Osteocyte (in vitro differentiated cells): Measurements from ENCODE around the gene CCDC102B. TPM values are rescaled to one million over a fixed set of nuclear protein-coding genes. Genes with fewer than 3 reads are reported as not detected.
"Not testable (repeated sequence)": the region's sequence is repeated elsewhere in the genome, so short reads cannot be mapped to it uniquely, and the experiment has no call there.

Experiments used
- DNase-seq: peaks from one replicate; pipeline ENCODE4 v3.0.0; 2021; ENCODE audit warnings: mixed read lengths; ENCODE audit not compliant: unreplicated experiment; ENCODE audit errors: extremely low spot score
- H3K27ac Mint-ChIP-seq: one replicate; pipeline ENCODE4 v1.8.0; 2021; ENCODE audit warnings: mild to moderate bottlenecking, mixed read lengths; ENCODE audit not compliant: unreplicated experiment
- H3K27me3 Mint-ChIP-seq: one replicate; pipeline ENCODE4 v1.8.0; 2021; ENCODE audit warnings: mixed read lengths; ENCODE audit not compliant: unreplicated experiment
- H3K36me3 Mint-ChIP-seq: one replicate; pipeline ENCODE4 v1.8.0; 2021; ENCODE audit warnings: mixed read lengths; ENCODE audit not compliant: unreplicated experiment
- H3K4me1 Mint-ChIP-seq: one replicate; pipeline ENCODE4 v1.8.0; 2021; ENCODE audit warnings: mixed read lengths; ENCODE audit not compliant: unreplicated experiment
- H3K4me3 Mint-ChIP-seq: one replicate; pipeline ENCODE4 v1.8.0; 2021; ENCODE audit warnings: mild to moderate bottlenecking, moderate library complexity, mixed read lengths; ENCODE audit not compliant: unreplicated experiment
- H3K9me3 Mint-ChIP-seq: one replicate; pipeline ENCODE4 v1.8.0; 2021; ENCODE audit warnings: mixed read lengths; ENCODE audit not compliant: unreplicated experiment
- CTCF ChIP-seq: fragments of 200-600 bp; sonication (generic); IDR thresholded peaks from 2 replicates; pipeline ENCODE4 v1.5.0; 2021; ENCODE audit warnings: antibody characterized with exemption, mild to moderate bottlenecking, moderate library complexity
- total RNA-seq: library from RNA; stranded (reverse); gene quantifications from 2 replicates; pipeline ENCODE4 v1.2.1, GENCODE V29; 2021

CCDC102B gene
- total RNA-seq, 1 donor from 2014 or later, result 18.9 TPM

GRCh38 chr18:68780802-68781635 is 16.9 kb upstream of the CCDC102B start:
- no peaks in the 10 kb centered on the region for H3K27me3 Mint-ChIP-seq
- H3K4me3 Mint-ChIP-seq, result no peak overlapping the region
- no peaks in the 10 kb centered on the region for H3K9me3 Mint-ChIP-seq
- TF ChIP-seq CTCF, result no peak
- H3K27ac Mint-ChIP-seq, result no peak overlapping the region
- no peak for DNase-seq
- H3K36me3 Mint-ChIP-seq, result no peaks in the 10 kb centered on the region
- peaks cover 11% of the 10 kb centered on the region for H3K4me1 Mint-ChIP-seq

- Mint-ChIP-seq H3K27ac (no peak overlapping the region), H3K9me3 (no peaks in the 10 kb centered on the region), H3K4me3 (no peak overlapping the region), H3K36me3 (no peaks in the 10 kb centered on the region), H3K4me1 (peaks cover 11% of the 10 kb centered on the region), H3K27me3 (no peaks in the 10 kb centered on the region)
- TF ChIP-seq CTCF, result no peak
- no peak for DNase-seq
These were observed 14.4 kb upstream of the CCDC102B start for GRCh38 chr18:68783506-68783905.

- Mint-ChIP-seq H3K9me3 (no peaks in the 10 kb centered on the region), H3K27ac (no peak overlapping the region), H3K4me3 (no peak overlapping the region), H3K36me3 (no peaks in the 10 kb centered on the region), H3K4me1 (peaks cover 8% of the 10 kb centered on the region), H3K27me3 (no peaks in the 10 kb centered on the region)
- no peak for TF ChIP-seq CTCF
- DNase-seq, result no peak
These were observed 13.8 kb upstream of the CCDC102B start for GRCh38 chr18:68784071-68784470.

GRCh38 chr18:68790290-68790689 is 7.6 kb upstream of the CCDC102B start:
- not testable (repeated sequence) for H3K27ac Mint-ChIP-seq, H3K4me3 Mint-ChIP-seq, H3K36me3 Mint-ChIP-seq, DNase-seq, H3K27me3 Mint-ChIP-seq, H3K9me3 Mint-ChIP-seq, H3K4me1 Mint-ChIP-seq

GRCh38 chr18:68791801-68792200 is 6.1 kb upstream of the CCDC102B start:
- Mint-ChIP-seq H3K27me3 (no peaks in the 10 kb centered on the region), H3K9me3 (no peaks in the 10 kb centered on the region), H3K36me3 (no peaks in the 10 kb centered on the region), H3K4me1 (peaks cover 4% of the 10 kb centered on the region), H3K27ac (no peak overlapping the region), H3K4me3 (no peak overlapping the region)
- no peak for DNase-seq
- no peak for TF ChIP-seq CTCF
